ENCODE data around the gene MTRF1L.
"Not testable (repeated sequence)": the region's sequence is repeated elsewhere in the genome, so short reads cannot be mapped to it uniquely, and the experiment has no call there.

Gene MTRF1L

GRCh38 chr6:153001767-153002612 lies 519 bp downstream of the MTRF1L start:
- DNase-seq: no peak

- DNase-seq: not testable (repeated sequence)
These were observed 1.7 kb downstream of the MTRF1L start for GRCh38 chr6:153000790-153001189.

- DNase-seq: no peak
These were observed 2.3 kb downstream of the MTRF1L start for GRCh38 chr6:153000243-153000642.

GRCh38 chr6:152999538-152999937 lies 3.0 kb downstream of the MTRF1L start:
- DNase-seq: not testable (repeated sequence)

GRCh38 chr6:152993847-152994246 lies 8.7 kb downstream of the MTRF1L start:
- no peak for DNase-seq

GRCh38 chr6:152993431-152993830 lies 9.1 kb downstream of the MTRF1L start:
- no peak for DNase-seq

- no peak for DNase-seq
These were observed 15.5 kb downstream of the MTRF1L start for GRCh38 chr6:152986978-152987377.

GRCh38 chr6:152985300-152985699 lies 17.2 kb downstream of the MTRF1L start:
- DNase-seq: not testable (repeated sequence)

- DNase-seq: no peak
These were observed 18.0 kb downstream of the MTRF1L start for GRCh38 chr6:152984513-152984872.

- DNase-seq: peak; percentile 71
These were observed 18.6 kb downstream of the MTRF1L start for GRCh38 chr6:152983637-152984512.

- peak; percentile 95 for DNase-seq
These were observed 19.4 kb downstream of the MTRF1L start, which contains the start of gene FBXO5 for GRCh38 chr6:152982904-152983636. Gene FBXO5, minus strand, starts transcription at chr6:152983041. Its CDS starts 82 bp downstream, at chr6:152982959.

GRCh38 chr6:152981989-152982903 lies 20.3 kb downstream of the MTRF1L start:
- DNase-seq: no peak

- DNase-seq: no peak
These were observed 21.3 kb downstream of the MTRF1L start for GRCh38 chr6:152981219-152981618.

GRCh38 chr6:152980656-152981055 lies 21.9 kb downstream of the MTRF1L start:
- DNase-seq: no peak

- DNase-seq: no peak
These were observed 23.4 kb downstream of the MTRF1L start for GRCh38 chr6:152979116-152979515.

- DNase-seq: no peak
These were observed 24.5 kb downstream of the MTRF1L start for GRCh38 chr6:152978058-152978457.

- no peak for DNase-seq
These were observed 25.0 kb downstream of the MTRF1L start for GRCh38 chr6:152977556-152977955.

- no peak for DNase-seq
These were observed 25.8 kb downstream of the MTRF1L start for GRCh38 chr6:152976749-152977148.

GRCh38 chr6:152975204-152975915 lies 27.1 kb downstream of the MTRF1L start:
- no peak for DNase-seq

GRCh38 chr6:152973916-152974315 lies 28.6 kb downstream of the MTRF1L start:
- DNase-seq: no peak
